WTC11 (cell line): ENCODE measurements around the gene CT47C1.

Experiments
- ZBTB21 ChIP-seq: sonication (generic); formaldehyde crosslinking; IDR thresholded peaks from 2 replicates; pipeline ENCODE4 v1.8.1; 2023; ENCODE audit warnings: mild to moderate bottlenecking, missing genetic modification reagents, borderline replicate concordance
- ZNF317 ChIP-seq: sonication (generic); formaldehyde crosslinking; IDR thresholded peaks from 2 replicates; pipeline ENCODE4 v1.8.1; 2023; ENCODE audit warnings: low read depth, mild to moderate bottlenecking, moderate library complexity, missing genetic modification reagents, borderline replicate concordance
- TF ChIP-seq, protein P1 (sequence below): sonication (generic); formaldehyde crosslinking; IDR thresholded peaks from 2 replicates; pipeline ENCODE4 v1.8.0; 2022; ENCODE audit warnings: mild to moderate bottlenecking, missing genetic modification reagents
- TF ChIP-seq, protein P2 (sequence below): fragments of 200-600 bp; IDR thresholded peaks from 2 replicates; pipeline ENCODE4 v1.8.0; 2022; ENCODE audit warnings: antibody characterized with exemption
- TF ChIP-seq, protein P3 (sequence below): sonication (generic); formaldehyde crosslinking; IDR thresholded peaks from 2 replicates; pipeline ENCODE4 v1.8.0; 2023; ENCODE audit warnings: missing genetic modification reagents

DNA sequence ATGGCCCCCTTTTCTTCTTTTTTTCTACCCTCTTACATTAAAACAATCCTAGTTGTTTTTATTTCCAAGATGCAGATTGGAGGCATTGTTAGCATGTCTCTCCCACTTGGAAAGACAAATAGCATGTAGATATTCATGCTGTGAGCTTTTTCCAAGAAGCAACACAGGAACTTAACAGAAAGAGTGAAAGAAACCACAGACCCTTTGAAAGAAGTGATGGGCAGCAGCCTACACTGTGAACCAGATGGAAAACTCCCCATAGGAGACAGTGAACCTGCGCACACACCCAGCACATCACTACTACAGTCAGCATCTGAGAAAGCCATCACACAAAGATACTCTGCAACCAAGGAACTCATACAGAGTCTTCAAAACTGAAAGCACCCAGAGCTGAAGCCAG, 17.8 kb downstream of the CT47C1 start:
- TF ChIP-seq ZBTB21 (CRISPR knock-in tag) (no peak), ZNF317 (no peak)
- TF ChIP-seq, protein P1, sequence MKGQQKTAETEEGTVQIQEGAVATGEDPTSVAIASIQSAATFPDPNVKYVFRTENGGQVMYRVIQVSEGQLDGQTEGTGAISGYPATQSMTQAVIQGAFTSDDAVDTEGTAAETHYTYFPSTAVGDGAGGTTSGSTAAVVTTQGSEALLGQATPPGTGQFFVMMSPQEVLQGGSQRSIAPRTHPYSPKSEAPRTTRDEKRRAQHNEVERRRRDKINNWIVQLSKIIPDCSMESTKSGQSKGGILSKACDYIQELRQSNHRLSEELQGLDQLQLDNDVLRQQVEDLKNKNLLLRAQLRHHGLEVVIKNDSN (CRISPR knock-in tag): no peak
- TF ChIP-seq, protein P2, sequence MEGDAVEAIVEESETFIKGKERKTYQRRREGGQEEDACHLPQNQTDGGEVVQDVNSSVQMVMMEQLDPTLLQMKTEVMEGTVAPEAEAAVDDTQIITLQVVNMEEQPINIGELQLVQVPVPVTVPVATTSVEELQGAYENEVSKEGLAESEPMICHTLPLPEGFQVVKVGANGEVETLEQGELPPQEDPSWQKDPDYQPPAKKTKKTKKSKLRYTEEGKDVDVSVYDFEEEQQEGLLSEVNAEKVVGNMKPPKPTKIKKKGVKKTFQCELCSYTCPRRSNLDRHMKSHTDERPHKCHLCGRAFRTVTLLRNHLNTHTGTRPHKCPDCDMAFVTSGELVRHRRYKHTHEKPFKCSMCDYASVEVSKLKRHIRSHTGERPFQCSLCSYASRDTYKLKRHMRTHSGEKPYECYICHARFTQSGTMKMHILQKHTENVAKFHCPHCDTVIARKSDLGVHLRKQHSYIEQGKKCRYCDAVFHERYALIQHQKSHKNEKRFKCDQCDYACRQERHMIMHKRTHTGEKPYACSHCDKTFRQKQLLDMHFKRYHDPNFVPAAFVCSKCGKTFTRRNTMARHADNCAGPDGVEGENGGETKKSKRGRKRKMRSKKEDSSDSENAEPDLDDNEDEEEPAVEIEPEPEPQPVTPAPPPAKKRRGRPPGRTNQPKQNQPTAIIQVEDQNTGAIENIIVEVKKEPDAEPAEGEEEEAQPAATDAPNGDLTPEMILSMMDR: no peak
- TF ChIP-seq, protein P3, sequence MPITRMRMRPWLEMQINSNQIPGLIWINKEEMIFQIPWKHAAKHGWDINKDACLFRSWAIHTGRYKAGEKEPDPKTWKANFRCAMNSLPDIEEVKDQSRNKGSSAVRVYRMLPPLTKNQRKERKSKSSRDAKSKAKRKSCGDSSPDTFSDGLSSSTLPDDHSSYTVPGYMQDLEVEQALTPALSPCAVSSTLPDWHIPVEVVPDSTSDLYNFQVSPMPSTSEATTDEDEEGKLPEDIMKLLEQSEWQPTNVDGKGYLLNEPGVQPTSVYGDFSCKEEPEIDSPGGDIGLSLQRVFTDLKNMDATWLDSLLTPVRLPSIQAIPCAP: no peak
